GM12878 (cell line): ENCODE measurements around the gene LBH. TPM values are rescaled to one million over a fixed set of nuclear protein-coding genes. Genes with fewer than 3 reads are reported as not detected.
A peak's percentile ranks its signal among the peaks of the same experiment; 100 is the strongest.

Experiments
- ATF7 ChIP-seq: fragments of 450-650 bp; IDR thresholded peaks from 2 replicates; pipeline ENCODE4 v1.6.1; 2016; ENCODE audit warnings: low read depth, mild to moderate bottlenecking
- CEBPZ ChIP-seq: fragments of 150-350 bp; IDR thresholded peaks from 2 replicates; pipeline ENCODE4 v1.6.1; 2016; ENCODE audit warnings: low read depth, low read length
- EGR1 ChIP-seq, 2 experiments: IDR thresholded peaks; 1 replicate in 1 of 2; 2 replicates in 1 of 2; pipeline ENCODE4 v1.6.1; 2011 to 2012; ENCODE audit warnings: low read depth in 2 of 2, low read length in 2 of 2, borderline replicate concordance in 1 of 2, mild to moderate bottlenecking in 1 of 2, moderate library complexity in 1 of 2
- EZH2 ChIP-seq: IDR thresholded peaks from 2 replicates; pipeline ENCODE4 v1.6.1; 2012; ENCODE audit warnings: low read depth, mild to moderate bottlenecking, control low read depth, inconsistent platforms, low read length, borderline replicate concordance; ENCODE audit not compliant: control insufficient read depth
- HDGF ChIP-seq: fragments of 450-650 bp; IDR thresholded peaks from 2 replicates; pipeline ENCODE4 v1.6.1; 2016; ENCODE audit warnings: antibody characterized with exemption
- IRF5 ChIP-seq: fragments of 450-650 bp; IDR thresholded peaks from 2 replicates; pipeline ENCODE4 v1.6.1; 2017; ENCODE audit warnings: borderline replicate concordance
- NFYA ChIP-seq: IDR thresholded peaks from 2 replicates; pipeline ENCODE4 v1.6.1; 2011; ENCODE audit warnings: low read depth, mild to moderate bottlenecking, low read length, improper control_type of control experiment, borderline replicate concordance
- NR2C1 ChIP-seq: fragments of 450-650 bp; IDR thresholded peaks from 2 replicates; pipeline ENCODE4 v1.6.1; 2017; ENCODE audit warnings: antibody characterized with exemption, mild to moderate bottlenecking, moderate library complexity
- PAX5 ChIP-seq: IDR thresholded peaks from 2 replicates; pipeline ENCODE4 v1.6.1; 2011; ENCODE audit warnings: low read depth, low read length, borderline replicate concordance
- PBX3 ChIP-seq: IDR thresholded peaks from 2 replicates; pipeline ENCODE4 v1.6.1; 2011; ENCODE audit warnings: mild to moderate bottlenecking, low read depth, low read length, moderate library complexity; ENCODE audit not compliant: insufficient replicate concordance
- RFX5 ChIP-seq: IDR thresholded peaks from 2 replicates; pipeline ENCODE4 v1.6.1; 2011; ENCODE audit warnings: low read depth, low read length, improper control_type of control experiment
- SREBF2 ChIP-seq: IDR thresholded peaks from 2 replicates; pipeline ENCODE4 v1.6.1; 2012; ENCODE audit warnings: mild to moderate bottlenecking, low read length
- STAT3 ChIP-seq: IDR thresholded peaks from 2 replicates; pipeline ENCODE4 v1.6.1; 2011; ENCODE audit warnings: low read depth, low read length, improper control_type of control experiment
- TCF12 ChIP-seq: IDR thresholded peaks from 2 replicates; pipeline ENCODE4 v1.6.1; 2011; ENCODE audit warnings: low read depth, mild to moderate bottlenecking, low read length
- polyA plus RNA-seq, 11 experiments: library from polyadenylated mRNA; depleted of rRNA in 4 of 11; unstranded in 6 of 11; stranded (reverse) in 5 of 11; fragments of >200 nt; fragmentation: Nextera tagmentation in 4 of 11; fragmentation: Illumina TruSeq in 1 of 11; extraction: Ambion mirVana in 4 of 11; extraction: Trizol in 1 of 11; gene quantifications; 1 replicate in 1 of 11; 2 replicates in 10 of 11; pipeline versions ENCODE4 v1.2.1 to v1.2.3, GENCODE V29; 2011 to 2016; ENCODE audit warnings: inconsistent platforms in 2 of 11, missing spikeins in 2 of 11, low read depth in 1 of 11
- total RNA-seq, 4 experiments: library from RNA; depleted of rRNA in 3 of 4; stranded (reverse); fragments of >200 nt in 3 of 4; fragmentation: Illumina TruSeq in 1 of 4; extraction: Trizol in 1 of 4; gene quantifications; 2 replicates each; pipeline versions ENCODE4 v1.2.1 to v1.2.3, GENCODE V29; 2013 to 2021
- TF ChIP-seq, protein P1 (sequence below): IDR thresholded peaks from 2 replicates; pipeline ENCODE4 v1.6.1; 2011; ENCODE audit warnings: borderline replicate concordance, low read depth, mild to moderate bottlenecking, moderate library complexity, low read length; ENCODE audit not compliant: insufficient read depth, poor library complexity, severe bottlenecking
- TF ChIP-seq, protein P2 (sequence below): fragments of 450-650 bp; IDR thresholded peaks from 2 replicates; pipeline ENCODE4 v1.6.1; 2017; ENCODE audit warnings: antibody characterized with exemption, mild to moderate bottlenecking, moderate library complexity
- TF ChIP-seq, protein P3 (sequence below): IDR thresholded peaks from 2 replicates; pipeline ENCODE4 v1.6.1; 2012; ENCODE audit warnings: low read length, inconsistent platforms

The LBH gene
- total and polyA plus RNA-seq, 10 of the 15 experiments (the other 5 are each of a cell fraction or from before 2014, with no cell fraction given) = 9.3 to 133 (median 34.1) TPM

GRCh38 chr2:30217644-30218337 is 13.5 kb upstream of the LBH start (continued):
- TF ChIP-seq CEBPZ (no peak), STAT3 (no peak), TCF12 (peak; percentile 71; the same call in 1 of the 2 replicates), HDGF (peak; percentile 22; the same call in 1 of the 2 replicates), PBX3 (no peak), NR2C1 (no peak), NFYA (no peak), RFX5 (no peak), EZH2 (no peak), SREBF2 (no peak), IRF5 (no peak), EGR1 (IDR thresholded peaks at IDR 0.05; ENCODE audit: borderline replicate concordance in 1 of 2, low read depth in 2 of 2, low read length in 2 of 2) (no peak), PAX5 (no peak), ATF7 (peak; percentile 89)
- TF ChIP-seq, protein P1, sequence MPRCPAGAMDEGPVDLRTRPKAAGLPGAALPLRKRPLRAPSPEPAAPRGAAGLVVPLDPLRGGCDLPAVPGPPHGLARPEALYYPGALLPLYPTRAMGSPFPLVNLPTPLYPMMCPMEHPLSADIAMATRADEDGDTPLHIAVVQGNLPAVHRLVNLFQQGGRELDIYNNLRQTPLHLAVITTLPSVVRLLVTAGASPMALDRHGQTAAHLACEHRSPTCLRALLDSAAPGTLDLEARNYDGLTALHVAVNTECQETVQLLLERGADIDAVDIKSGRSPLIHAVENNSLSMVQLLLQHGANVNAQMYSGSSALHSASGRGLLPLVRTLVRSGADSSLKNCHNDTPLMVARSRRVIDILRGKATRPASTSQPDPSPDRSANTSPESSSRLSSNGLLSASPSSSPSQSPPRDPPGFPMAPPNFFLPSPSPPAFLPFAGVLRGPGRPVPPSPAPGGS = peak; percentile 37
- TF ChIP-seq, protein P2, sequence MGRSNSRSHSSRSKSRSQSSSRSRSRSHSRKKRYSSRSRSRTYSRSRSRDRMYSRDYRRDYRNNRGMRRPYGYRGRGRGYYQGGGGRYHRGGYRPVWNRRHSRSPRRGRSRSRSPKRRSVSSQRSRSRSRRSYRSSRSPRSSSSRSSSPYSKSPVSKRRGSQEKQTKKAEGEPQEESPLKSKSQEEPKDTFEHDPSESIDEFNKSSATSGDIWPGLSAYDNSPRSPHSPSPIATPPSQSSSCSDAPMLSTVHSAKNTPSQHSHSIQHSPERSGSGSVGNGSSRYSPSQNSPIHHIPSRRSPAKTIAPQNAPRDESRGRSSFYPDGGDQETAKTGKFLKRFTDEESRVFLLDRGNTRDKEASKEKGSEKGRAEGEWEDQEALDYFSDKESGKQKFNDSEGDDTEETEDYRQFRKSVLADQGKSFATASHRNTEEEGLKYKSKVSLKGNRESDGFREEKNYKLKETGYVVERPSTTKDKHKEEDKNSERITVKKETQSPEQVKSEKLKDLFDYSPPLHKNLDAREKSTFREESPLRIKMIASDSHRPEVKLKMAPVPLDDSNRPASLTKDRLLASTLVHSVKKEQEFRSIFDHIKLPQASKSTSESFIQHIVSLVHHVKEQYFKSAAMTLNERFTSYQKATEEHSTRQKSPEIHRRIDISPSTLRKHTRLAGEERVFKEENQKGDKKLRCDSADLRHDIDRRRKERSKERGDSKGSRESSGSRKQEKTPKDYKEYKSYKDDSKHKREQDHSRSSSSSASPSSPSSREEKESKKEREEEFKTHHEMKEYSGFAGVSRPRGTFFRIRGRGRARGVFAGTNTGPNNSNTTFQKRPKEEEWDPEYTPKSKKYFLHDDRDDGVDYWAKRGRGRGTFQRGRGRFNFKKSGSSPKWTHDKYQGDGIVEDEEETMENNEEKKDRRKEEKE = no peak
- TF ChIP-seq, protein P3, sequence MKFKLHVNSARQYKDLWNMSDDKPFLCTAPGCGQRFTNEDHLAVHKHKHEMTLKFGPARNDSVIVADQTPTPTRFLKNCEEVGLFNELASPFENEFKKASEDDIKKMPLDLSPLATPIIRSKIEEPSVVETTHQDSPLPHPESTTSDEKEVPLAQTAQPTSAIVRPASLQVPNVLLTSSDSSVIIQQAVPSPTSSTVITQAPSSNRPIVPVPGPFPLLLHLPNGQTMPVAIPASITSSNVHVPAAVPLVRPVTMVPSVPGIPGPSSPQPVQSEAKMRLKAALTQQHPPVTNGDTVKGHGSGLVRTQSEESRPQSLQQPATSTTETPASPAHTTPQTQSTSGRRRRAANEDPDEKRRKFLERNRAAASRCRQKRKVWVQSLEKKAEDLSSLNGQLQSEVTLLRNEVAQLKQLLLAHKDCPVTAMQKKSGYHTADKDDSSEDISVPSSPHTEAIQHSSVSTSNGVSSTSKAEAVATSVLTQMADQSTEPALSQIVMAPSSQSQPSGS = no peak; the same call in 1 of the 2 replicates
